Subcutaneous adipose tissue (tissue), 4 donors: ENCODE results near the gene CFAP141. TPM values are rescaled to one million over a fixed set of nuclear protein-coding genes. Genes with fewer than 3 reads are reported as not detected.

Experiments
- total RNA-seq, 4 donors: library from RNA; depleted of rRNA; stranded (reverse); fragments of >200 nt; gene quantifications; one replicate each; pipeline ENCODE4 v1.1.0, GENCODE V29; 2016
- TF ChIP-seq, protein P1 (sequence below): fragments of 450-650 bp; IDR thresholded peaks from one replicate; pipeline ENCODE4 v1.5.1; 2016; ENCODE audit warnings: low read depth, mild to moderate bottlenecking, control low read depth, antibody characterized with exemption, moderate library complexity

Gene CFAP141
- total RNA-seq, 4 donors from 2014 or later = not detected

DNA sequence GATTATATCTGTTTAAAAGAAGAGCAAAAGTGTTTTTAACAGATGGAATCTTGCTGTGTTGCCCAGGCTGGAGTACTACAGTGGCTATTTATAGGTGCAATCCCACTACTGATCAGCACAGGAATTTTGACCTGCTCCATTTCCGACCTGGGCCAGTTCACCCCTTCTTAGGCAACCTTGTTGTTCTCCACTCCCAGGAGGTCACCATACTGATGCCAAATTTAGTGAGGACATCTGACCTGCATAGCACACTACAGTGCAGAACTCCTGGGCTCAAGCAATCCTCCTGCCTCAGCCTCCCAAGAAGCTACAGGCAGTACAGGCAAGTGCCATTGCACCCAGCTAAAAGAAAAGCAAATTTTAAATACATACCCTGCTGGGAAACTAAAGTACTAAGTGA is 39.9 kb downstream of the CFAP141 start:
- TF ChIP-seq, protein P1, sequence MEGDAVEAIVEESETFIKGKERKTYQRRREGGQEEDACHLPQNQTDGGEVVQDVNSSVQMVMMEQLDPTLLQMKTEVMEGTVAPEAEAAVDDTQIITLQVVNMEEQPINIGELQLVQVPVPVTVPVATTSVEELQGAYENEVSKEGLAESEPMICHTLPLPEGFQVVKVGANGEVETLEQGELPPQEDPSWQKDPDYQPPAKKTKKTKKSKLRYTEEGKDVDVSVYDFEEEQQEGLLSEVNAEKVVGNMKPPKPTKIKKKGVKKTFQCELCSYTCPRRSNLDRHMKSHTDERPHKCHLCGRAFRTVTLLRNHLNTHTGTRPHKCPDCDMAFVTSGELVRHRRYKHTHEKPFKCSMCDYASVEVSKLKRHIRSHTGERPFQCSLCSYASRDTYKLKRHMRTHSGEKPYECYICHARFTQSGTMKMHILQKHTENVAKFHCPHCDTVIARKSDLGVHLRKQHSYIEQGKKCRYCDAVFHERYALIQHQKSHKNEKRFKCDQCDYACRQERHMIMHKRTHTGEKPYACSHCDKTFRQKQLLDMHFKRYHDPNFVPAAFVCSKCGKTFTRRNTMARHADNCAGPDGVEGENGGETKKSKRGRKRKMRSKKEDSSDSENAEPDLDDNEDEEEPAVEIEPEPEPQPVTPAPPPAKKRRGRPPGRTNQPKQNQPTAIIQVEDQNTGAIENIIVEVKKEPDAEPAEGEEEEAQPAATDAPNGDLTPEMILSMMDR = no peak

DNA sequence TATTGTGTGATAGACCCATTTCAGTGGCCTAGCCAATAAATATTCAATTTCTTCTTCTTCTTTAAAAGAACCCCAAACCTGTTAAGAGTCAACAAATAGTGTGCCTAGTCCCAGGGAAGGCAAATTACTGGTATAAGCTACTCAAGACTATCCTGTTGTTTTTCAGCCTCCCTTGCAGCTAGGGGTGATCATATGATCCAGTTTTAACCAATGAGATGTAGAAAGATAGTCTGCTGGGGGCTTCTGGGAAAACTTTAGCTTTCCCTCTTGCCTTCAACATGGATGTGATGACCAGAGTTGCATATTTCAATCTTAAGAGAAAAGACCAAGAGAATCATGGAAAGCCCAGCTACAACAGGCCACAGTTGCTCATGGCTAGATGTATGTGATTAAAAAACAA is 46.6 kb downstream of the CFAP141 start:
- TF ChIP-seq, protein P1 = no peak

DNA sequence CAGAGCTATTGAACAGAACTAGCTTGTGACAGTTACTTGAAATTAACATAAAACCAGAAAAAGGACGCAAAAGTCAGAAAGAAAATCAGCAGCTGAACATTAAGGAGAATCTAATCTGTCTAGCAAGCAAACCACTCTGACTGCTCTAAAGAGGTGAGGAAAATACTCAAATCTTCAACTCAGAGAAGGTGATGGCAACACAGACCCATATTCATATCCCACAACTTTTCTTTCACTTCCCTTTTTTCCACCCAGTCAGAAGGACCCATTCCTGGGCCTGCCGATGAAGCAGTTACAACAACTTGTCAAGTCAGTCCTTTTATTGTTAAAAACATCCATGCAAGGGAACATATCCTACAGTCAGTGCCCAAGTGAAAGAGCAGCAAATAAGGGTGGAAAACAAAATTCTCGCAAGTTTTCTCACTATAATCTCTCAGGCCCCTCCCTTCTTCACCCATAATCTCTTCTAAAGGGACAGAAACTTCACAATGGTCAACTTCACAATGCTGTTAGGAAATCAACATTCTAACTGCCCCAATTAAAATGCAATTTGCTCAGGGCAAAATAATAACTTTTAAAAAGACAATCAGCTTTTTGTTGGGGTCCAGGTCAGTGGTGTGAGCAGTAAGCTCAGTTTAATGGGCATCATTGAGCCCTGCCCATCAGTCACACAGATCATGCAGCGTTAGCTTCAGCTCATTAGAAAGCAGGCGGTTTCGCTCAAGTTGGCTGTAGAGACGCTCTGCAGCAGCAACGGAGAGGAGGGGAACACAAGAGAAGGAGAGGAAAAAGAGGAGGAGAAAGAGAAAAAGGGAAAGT is 47.6 kb downstream of the CFAP141 start:
- TF ChIP-seq, protein P1 = no peak

DNA sequence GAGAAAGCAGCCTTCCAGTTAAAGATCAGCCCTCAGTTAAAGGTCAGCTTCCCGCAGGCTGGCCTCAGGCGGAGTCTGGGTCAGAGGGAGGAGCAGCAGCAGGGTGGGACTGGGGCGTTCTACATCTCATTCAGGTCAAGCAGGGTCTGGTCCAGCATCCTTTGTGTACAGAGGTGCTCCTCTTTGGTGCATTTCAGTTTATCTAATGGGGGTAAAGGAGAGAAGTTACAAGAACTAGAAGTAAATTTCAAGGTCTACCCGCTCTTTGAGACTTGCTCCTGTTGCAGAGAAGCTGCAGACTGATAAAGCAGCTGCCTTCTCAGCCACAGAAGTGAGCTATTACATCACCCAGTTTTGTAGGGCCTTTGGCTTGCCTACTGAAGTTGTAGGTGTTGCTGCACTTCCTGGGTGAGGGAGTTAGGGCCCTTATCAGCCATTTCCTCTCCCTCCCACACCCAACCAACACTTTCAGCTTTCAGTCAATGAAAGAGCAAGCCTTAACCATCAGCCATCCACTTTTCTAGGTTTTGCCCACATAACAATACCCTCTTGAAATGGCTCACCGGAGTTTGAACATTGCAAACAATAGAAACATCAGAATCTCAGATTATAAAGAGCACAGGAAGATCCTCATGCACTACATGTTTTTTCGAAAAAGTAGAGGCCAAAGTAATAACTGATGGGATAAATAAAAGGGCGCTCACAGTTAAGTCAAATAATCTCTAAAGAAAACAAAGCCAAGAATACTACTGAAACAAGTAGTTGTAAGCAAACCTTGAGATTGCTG is 48.4 kb downstream of the CFAP141 start:
- TF ChIP-seq, protein P1 = no peak

DNA sequence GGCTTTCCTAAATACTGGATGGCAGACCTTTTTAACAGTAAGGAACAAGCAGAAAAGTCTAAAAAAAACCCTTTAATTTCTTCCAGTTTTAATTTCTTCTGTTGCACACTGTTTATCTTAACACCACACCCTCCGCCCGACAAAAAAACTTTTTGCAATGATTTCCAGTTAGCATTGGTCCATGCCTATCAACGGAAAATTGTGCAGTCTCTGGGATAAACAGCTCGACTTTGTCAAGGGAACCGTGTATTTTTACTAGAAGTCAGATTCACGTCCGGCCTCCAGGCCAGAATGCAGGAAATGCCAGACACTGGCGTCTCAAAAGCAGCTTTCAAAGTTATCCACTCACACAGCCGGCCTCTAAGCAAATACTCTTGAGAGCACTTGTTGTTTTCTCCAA is 50.9 kb downstream of the CFAP141 start:
- TF ChIP-seq, protein P1 = no peak

DNA sequence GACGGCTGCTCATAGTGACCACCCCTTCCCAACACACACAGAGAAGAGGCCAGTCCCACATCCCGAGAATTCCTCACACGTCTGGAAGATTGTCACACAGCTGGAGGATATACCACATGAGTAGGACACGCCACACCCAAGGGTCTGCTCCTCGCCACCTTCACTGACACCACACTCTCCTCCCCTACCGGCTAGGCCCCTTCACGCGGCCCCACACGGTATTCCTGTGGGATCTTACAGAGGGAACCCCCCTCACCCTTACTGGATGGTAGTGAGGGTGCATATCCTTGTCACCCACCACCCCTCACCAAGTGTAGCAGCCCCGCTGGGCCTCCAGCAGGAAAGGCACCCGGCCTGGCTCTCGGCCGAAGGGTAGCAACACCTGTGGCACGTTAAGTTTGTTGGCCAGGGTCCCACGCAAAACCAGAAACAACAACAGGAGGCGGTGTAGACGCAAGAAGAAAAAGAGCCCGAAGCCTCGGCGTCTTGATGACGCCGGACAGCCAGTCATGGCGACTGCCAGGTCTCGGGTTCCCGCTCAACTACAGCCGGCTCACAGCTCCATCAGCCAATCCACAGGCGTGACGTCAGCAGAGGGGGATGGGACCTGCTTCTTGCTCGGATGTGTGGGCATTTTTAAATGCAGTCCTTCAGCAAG is 51.5 kb downstream of the CFAP141 start, which contains the start of gene NUP210L:
Gene NUP210L, minus strand, starts transcription at position 540 of the 658 bp plus-strand sequence.
- TF ChIP-seq, protein P1 = no peak

DNA sequence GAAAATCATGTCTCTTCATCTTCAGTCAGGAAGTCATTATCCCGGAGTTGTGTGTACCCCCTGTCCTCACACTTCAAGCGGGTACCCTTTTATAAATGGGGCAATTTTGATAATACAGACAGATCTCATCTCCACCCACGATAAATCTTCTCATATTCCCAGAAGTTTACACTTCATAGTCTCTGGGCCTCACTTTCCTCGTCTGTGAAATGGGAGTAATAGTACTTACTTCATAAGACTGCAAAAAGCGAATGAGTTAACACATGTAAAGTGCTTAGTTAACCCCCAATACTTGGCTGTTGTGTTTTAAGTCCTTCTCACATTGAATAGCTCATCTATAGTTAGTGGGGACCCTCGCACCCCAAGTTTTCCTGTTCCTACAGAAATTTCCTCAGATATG is 52.1 kb downstream of the CFAP141 start:
- TF ChIP-seq, protein P1 = no peak
